Activated effector memory CD4-positive, alpha-beta T cell treated with anti-CD3 and anti-CD28 coated beads, Interleukin-2, amount 50 U/mL, for 16 hours (primary cell): ENCODE measurements around the gene OR51I1.

ENCODE experiments used
- DNase-seq: peaks from one replicate; pipeline ENCODE4 v3.0.0-alpha.2; 2020

OR51I1 gene

DNA sequence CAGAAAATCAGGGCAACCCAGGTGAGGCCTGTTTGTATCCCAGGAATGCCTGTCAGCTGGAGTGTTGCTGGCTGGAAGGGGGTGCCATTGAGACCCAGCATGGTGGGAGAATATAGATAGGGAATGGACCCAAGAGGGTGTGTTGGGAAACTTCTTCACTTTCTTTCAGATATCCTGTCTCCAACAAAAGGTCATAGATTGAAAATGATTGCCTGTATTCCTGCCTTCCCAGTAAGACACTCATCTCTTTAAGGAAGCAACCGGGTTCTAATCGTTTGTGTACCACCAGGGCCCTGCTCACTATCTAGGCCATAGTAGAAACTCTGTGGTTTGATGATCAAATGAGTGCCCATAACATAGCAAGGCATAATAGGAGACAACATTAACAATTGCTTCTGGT, at the start of gene OR51I1:
Gene OR51I1, minus strand, starts transcription at position 101 of the 400 bp plus-strand sequence. Its CDS starts 0 bp downstream, at position 101.
- DNase-seq: no peak

- DNase-seq: no peak
Measured at GRCh38 chr11:5489576-5490357, 48.5 kb upstream of the OR51I1 start.

- no peak for DNase-seq
Measured at GRCh38 chr11:5488798-5489399, 47.6 kb upstream of the OR51I1 start.

- DNase-seq: no peak
Measured at GRCh38 chr11:5488385-5488784, 47.1 kb upstream of the OR51I1 start, which contains the start of gene OR52D1. Gene OR52D1, plus strand, starts transcription at chr11:5488685. Its CDS starts 22 bp downstream, at chr11:5488707.

- no peak for DNase-seq
Measured at GRCh38 chr11:5486421-5486820, 45.1 kb upstream of the OR51I1 start.

GRCh38 chr11:5486003-5486402, 44.7 kb upstream of the OR51I1 start:
- DNase-seq: no peak

DNA sequence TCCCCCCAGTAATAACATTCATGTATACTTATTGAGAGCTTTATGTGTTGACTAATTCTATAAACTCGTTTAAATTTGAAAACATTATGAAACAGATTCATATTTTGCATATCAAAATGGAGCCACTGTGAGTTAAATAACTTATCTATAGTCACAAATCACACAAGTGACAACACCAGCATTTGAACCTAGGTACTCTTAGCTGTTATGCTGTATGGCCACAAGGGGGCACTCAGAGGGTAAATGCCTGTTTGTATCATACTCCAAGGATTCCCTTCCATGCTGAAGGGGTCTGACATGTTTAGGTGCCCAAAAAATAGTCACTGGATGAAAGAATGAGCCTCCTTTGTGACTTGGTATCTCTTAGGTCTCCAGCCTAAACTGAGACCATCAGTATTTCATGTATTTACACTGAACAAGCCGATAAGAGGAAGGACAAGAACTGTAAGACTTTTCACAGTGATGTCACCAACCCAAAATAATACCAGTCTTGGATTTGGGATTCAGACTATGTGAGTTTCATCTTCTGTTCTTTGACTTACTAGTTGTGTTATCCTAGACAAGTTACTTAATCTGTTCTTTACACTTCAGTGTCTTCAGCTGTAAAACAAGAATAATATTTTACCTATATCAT, 35.0 kb upstream of the OR51I1 start:
- no peak for DNase-seq

DNA sequence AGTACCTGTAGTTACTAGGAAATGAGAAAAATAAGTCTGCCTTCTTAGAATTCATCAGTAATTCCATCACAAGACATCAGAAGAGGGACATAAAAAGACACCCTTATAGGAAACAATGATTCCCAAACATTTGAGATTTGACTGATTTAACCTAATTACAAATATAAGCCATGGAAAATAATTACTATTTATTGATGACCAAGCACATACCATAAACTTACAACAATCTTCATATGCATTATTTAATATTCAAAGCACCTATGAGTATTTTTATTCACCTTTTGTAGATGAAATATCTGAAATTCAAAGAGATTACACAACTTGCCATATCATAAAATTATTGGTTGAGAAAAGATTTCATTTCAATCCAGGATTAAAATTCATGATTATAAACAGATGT, 32.6 kb upstream of the OR51I1 start:
- DNase-seq: no peak

DNA sequence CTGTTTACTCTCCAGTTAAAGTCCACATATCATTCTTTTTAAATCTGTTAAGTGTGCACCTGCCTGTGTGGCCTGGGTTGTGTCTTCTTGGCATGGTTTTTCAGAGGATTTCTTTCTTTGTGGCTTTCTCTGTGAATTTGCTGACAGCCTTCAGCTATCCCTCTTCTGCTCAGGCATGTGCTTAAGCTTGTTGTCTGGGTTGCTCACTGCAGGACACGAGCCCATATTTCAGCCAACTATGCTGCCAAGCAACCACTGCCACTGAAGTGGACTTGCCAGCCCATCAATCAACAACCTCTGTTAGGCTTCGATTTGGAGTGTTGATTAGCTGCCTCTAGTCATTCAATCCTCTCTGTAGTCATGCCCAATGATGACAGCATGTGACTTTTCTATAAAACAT, 26.2 kb upstream of the OR51I1 start:
- DNase-seq: no peak

DNA sequence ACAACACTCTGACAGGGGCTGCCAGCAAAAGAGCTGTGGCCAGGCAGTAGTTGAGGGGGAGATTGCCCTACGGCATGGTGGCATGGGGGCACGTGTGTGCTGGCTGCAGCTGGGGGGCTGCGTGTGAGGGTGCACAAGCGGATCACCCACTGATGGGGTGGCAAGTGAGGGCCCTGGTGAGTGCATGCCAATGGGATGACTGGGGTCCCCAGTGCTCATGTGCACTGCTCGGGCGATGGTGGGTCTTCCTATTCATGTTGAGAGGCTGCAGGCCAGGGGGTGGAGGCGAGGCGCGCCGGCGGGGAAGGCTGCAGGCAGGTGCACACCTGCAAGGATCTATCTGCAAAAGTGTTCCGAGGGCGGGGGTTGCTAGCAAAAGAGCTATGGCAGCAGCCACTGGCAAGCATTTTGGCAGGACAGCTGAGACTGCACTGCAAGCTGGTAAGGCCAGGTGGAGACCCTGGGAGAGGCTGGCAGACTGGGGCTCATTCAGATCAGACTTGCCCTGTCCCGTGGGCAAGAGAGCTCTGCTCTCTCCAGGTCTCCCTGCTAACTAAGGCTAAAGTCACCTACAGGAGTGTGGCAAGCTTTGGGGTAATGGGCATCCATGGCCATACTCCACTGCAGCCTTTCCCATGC, 19.8 kb upstream of the OR51I1 start:
- DNase-seq: no peak

DNA sequence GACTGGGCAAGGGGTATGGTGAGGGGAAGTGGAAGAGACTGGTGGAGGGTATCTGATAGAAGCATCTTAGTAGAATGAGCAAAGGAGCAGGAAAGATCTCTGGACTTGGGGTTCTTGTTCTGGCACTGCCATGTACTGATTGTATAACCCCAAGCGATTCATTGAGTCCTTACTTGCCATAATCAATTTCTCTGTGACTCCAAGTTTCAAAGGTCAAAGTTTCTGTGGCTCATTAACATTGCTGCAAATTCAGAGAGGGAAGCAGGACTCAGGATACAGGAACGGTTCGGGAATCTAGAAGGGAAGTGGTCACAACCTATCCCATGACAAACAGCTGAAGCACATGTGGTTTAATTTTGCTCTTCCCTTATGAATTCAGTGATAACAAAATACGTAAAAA, 8.1 kb upstream of the OR51I1 start:
- no peak for DNase-seq

GRCh38 chr11:5449023-5449422, 7.7 kb upstream of the OR51I1 start, which contains the start of gene OR51I2:
Gene OR51I2, plus strand, starts transcription at chr11:5449323. Its CDS starts 4,166 bp downstream, at chr11:5453489.
- no peak for DNase-seq

GRCh38 chr11:5443835-5444393, 2.6 kb upstream of the OR51I1 start:
- no peak for DNase-seq

DNA sequence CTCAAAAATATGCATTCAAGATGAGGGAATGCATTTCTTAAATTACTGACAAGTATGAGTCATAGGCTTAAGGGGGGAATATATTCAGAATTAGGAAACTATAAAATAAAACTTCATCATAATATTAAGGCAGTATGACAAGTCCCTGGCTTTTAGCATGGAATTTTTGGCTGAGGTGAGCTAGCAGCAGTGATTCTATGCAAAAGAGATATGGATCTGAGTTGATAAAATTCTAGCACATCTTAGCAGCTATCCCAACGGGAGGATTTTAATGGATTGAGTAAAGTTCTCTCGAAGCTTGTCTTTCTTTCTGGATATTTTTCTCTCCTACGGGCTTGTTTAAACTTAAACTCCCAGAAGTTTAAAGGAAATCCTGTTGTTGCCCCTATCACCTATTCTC, 18.2 kb downstream of the OR51I1 start:
- no peak for DNase-seq

- DNase-seq: no peak
Measured at GRCh38 chr11:5421811-5422210, 19.5 kb downstream of the OR51I1 start, which contains the start of gene OR51Q1. Gene OR51Q1, plus strand, starts transcription at chr11:5422111. Its CDS starts 90 bp downstream, at chr11:5422201.

DNA sequence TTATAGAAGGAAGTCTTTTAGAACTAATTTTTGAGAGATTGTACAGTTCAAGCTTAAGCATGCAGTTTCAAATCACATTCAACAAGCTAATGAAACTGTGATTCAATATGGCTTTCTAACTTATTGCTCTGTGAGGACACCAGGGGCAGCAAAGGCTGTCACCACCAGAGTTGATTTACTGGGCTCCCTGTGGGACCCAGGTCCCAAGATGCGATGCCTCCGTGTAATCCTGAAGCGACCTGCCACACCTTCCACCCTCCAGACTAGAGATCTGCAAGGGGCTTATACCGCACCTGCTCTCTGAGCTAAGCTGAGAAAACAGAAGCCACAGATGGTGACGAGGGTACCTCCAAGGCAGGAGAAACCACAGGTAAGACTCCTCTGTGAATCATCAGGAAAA, 20.3 kb downstream of the OR51I1 start:
- DNase-seq: no peak

GRCh38 chr11:5405173-5405572, 36.1 kb downstream of the OR51I1 start:
- no peak for DNase-seq

DNA sequence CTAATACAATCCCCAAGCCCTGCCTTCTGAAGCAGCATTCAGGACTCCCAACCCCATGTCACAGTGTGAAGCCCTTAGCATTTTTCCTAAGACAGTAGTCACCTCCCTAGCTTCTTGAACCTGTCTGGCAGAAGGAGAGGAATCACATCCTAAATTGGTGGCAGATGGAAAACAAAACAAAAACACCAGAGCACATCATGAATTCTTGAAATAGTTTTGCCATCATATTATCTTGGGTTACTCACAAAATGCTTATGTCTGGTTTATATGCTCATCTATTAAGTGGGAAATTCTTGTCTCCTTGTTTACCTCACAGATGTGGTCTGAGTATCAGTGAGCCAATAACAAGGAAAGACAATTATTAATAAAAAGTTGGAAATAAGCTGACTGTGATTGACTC, 42.4 kb downstream of the OR51I1 start:
- DNase-seq: no peak

GRCh38 chr11:5394091-5394490, 47.2 kb downstream of the OR51I1 start:
- DNase-seq: no peak
